Left ventricle myocardium inferior (tissue), 1 donor: Measurements from ENCODE around the gene PPIC. TPM values are rescaled to one million over a fixed set of nuclear protein-coding genes. Genes with fewer than 3 reads are reported as not detected.

Source experiments
- DNase-seq: peaks from one replicate; pipeline ENCODE4 v3.0.0-alpha.2; 2020
- H3K27ac ChIP-seq: fragments of 200-600 bp; replicated peaks from 2 replicates; pipeline ENCODE4 v1.8.0; 2021
- H3K27me3 ChIP-seq: fragments of 200-600 bp; 2 replicates; pipeline ENCODE4 v1.8.0; 2021; ENCODE audit warnings: low read depth
- H3K36me3 ChIP-seq: fragments of 200-600 bp; 2 replicates; pipeline ENCODE4 v1.8.0; 2021
- H3K4me1 ChIP-seq: fragments of 200-600 bp; 2 replicates; pipeline ENCODE4 v1.8.0; 2021
- H3K4me3 ChIP-seq: fragments of 200-600 bp; 2 replicates; pipeline ENCODE4 v1.8.0; 2021; ENCODE audit warnings: mild to moderate bottlenecking, moderate library complexity
- H3K9me3 ChIP-seq: fragments of 200-600 bp; replicated peaks from 2 replicates; pipeline ENCODE4 v1.8.0; 2021
- intact Hi-C: fragments of 100-400 bp; cut with micrococcal nuclease; formaldehyde crosslinking; loops from one replicate; pipeline ENCODE4 v1.11.0; 2022
- total RNA-seq: library from RNA; stranded (reverse); fragmentation: NEBNext Ultra II Directional; extraction: Animal tissue kit (Norgen Biotek cat#: 25700); gene quantifications from one replicate; pipeline ENCODE4 v1.2.1, GENCODE V29; 2021
- TF ChIP-seq, protein P1 (sequence below): fragments of 200-600 bp; IDR thresholded peaks from 2 replicates; pipeline ENCODE4 v1.8.0; 2021; ENCODE audit warnings: antibody characterized with exemption, mild to moderate bottlenecking, borderline replicate concordance
- donor health status: DM: no; HTN: yes; CAD: no; lungs with severe emphysema.

Gene PPIC
- total RNA-seq, 1 donor from 2014 or later, result 47.5 TPM

DNA sequence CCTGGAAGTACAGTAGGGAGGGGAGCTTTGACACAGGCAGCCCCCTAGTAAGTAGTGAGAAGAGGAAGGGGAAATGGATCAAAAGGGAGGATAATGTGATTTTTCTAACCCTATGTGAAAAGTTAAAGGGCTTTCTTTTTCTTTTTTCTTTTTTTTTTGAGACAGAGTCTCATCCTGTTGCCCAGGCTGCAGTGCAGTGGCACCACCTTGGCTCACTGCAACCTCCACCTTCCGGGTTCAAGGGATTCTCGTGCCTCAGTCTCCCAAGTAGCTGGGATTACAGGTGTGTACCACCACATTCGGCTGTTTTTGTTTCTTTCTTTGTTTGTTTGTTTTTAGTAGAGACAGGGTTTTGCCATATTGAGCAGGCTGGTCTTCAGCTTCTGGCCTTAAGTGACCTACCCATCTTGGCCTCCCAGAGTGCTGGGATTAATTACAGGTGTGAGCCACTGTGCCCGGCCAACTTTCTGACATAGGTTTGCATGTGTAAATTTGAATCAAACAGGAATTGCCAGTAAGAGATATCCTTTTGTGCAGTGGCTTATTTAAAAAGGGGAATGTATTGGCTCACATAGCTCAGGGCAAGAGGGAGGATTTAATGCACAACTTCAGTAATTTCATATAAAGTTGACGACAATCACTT is 39.1 kb upstream of the PPIC start:
- H3K4me1 ChIP-seq, result no peaks in the 10 kb centered on the region
- no peak overlapping the region for H3K27ac ChIP-seq
- no peaks in the 10 kb centered on the region for H3K36me3 ChIP-seq
- intact Hi-C loops, result no loop called here
- no peak overlapping the region for H3K4me3 ChIP-seq
- H3K27me3 ChIP-seq, result peaks cover 17% of the 10 kb centered on the region
- H3K9me3 ChIP-seq, result no peaks in the 10 kb centered on the region
- no peak for DNase-seq
- TF ChIP-seq, protein P1, sequence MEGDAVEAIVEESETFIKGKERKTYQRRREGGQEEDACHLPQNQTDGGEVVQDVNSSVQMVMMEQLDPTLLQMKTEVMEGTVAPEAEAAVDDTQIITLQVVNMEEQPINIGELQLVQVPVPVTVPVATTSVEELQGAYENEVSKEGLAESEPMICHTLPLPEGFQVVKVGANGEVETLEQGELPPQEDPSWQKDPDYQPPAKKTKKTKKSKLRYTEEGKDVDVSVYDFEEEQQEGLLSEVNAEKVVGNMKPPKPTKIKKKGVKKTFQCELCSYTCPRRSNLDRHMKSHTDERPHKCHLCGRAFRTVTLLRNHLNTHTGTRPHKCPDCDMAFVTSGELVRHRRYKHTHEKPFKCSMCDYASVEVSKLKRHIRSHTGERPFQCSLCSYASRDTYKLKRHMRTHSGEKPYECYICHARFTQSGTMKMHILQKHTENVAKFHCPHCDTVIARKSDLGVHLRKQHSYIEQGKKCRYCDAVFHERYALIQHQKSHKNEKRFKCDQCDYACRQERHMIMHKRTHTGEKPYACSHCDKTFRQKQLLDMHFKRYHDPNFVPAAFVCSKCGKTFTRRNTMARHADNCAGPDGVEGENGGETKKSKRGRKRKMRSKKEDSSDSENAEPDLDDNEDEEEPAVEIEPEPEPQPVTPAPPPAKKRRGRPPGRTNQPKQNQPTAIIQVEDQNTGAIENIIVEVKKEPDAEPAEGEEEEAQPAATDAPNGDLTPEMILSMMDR, result no peak

DNA sequence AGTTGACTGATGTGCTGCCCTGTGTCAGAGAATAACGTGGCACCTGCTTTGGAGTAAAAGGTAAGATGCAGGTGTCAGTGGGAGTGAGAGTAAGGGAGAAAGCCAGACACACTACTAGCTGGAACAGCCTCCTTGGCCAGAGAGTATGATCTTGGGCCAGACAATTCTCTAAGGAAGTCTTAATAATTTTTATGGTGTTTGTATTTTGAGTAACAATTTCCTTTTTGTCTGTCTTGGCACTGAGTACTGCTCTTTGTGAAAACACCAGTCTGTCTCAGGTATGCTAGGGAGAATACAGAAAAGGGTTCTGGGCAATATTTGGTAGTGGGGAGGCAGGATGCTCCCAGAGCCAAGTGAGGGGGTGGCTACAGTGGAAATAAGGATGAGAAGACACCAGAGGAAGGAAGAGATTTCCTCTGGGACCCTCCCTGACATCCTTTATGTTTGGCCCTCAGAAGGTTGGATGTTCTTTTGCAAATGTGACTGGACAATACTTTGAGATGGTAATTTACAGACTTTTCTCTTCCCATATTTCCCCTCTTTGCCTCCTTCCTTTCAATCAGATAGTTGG is 31.9 kb upstream of the PPIC start:
- Histone ChIP-seq H3K4me1 (no peaks in the 10 kb centered on the region), H3K27me3 (peaks cover 19% of the 10 kb centered on the region), H3K27ac (no peak overlapping the region), H3K9me3 (no peaks in the 10 kb centered on the region), H3K36me3 (no peaks in the 10 kb centered on the region), H3K4me3 (no peak overlapping the region)
- intact Hi-C loops, result no loop called here
- no peak for DNase-seq
- TF ChIP-seq, protein P1, result no peak

DNA sequence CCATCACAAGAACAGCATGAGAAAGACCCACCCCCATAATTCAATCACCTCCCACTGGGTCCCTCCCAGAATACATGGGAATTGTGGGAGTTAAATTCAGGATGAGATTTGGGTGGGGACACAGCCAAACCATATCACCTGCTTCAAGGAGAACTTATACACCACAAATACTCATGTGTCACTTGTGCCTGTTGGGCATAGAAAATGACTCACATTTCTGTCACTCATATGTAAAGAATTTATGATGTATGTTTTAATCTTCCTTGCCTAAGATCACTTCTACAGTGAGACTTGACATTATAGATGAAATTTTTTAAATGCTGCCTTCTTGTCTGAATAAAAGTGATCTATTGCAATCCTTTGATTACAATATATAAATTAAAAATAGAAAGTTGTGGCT is 29.5 kb upstream of the PPIC start:
- H3K4me1 ChIP-seq, result no peaks in the 10 kb centered on the region
- H3K27me3 ChIP-seq, result peaks cover 6% of the 10 kb centered on the region
- no peaks in the 10 kb centered on the region for H3K36me3 ChIP-seq
- TF ChIP-seq, protein P1, result no peak
- no peak for DNase-seq
- peaks cover 18% of the 10 kb centered on the region for H3K9me3 ChIP-seq
- intact Hi-C loops, result no loop called here
- H3K4me3 ChIP-seq, result no peak overlapping the region
- H3K27ac ChIP-seq, result no peak overlapping the region

DNA sequence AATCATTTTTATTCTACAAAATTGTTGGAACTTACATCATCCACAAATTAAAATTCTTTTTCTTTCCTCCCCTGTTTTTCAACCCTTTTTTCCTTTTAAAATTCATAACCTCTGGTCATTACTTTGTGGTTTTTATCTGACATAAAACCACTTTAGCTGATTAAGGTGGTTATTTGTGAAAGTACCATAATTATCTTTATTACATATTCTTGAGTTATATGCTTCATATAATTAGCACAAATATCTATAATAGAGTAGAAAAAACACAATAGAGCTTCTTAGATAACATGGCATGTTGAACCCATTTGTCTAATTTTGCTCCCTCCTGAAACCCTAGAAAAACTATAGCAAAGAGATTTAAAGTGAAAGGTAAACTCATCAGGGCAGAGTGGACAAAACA is 22.9 kb upstream of the PPIC start:
- TF ChIP-seq, protein P1, result no peak
- Histone ChIP-seq H3K36me3 (peaks cover 10% of the 10 kb centered on the region), H3K4me3 (no peak overlapping the region), H3K27me3 (no peaks in the 10 kb centered on the region), H3K27ac (no peak overlapping the region), H3K4me1 (no peaks in the 10 kb centered on the region), H3K9me3 (peaks cover 65% of the 10 kb centered on the region)
- no peak for DNase-seq
- intact Hi-C loops, result no loop called here

DNA sequence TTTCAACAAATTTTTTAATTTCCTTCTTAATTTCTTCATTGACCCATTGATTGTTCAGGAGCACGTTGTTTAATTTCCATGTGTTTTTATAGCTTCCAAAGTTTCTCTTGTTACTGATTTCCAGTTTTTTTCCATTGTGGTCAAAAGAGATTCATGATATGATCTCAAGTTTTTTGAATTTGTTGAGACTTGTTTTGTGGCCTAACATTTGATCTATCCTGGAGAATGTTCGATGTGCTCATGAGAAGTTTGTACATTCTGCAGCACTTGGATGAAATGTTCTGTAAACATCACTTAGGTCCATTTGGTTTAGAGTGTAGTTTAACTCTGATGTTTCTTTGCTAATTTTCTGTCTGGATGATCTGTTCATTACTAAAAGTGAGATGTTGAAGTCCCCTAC is 14.7 kb upstream of the PPIC start:
- H3K4me3 ChIP-seq, result no peak overlapping the region
- H3K4me1 ChIP-seq, result peaks cover 3% of the 10 kb centered on the region
- H3K27me3 ChIP-seq, result no peaks in the 10 kb centered on the region
- TF ChIP-seq, protein P1, result no peak
- no peak for DNase-seq
- no peak overlapping the region for H3K27ac ChIP-seq
- peaks cover 25% of the 10 kb centered on the region for H3K9me3 ChIP-seq
- intact Hi-C loops, result no loop called here
- peaks cover 12% of the 10 kb centered on the region for H3K36me3 ChIP-seq
